ENCODE data around the gene FRMD4A.

FRMD4A gene

DNA sequence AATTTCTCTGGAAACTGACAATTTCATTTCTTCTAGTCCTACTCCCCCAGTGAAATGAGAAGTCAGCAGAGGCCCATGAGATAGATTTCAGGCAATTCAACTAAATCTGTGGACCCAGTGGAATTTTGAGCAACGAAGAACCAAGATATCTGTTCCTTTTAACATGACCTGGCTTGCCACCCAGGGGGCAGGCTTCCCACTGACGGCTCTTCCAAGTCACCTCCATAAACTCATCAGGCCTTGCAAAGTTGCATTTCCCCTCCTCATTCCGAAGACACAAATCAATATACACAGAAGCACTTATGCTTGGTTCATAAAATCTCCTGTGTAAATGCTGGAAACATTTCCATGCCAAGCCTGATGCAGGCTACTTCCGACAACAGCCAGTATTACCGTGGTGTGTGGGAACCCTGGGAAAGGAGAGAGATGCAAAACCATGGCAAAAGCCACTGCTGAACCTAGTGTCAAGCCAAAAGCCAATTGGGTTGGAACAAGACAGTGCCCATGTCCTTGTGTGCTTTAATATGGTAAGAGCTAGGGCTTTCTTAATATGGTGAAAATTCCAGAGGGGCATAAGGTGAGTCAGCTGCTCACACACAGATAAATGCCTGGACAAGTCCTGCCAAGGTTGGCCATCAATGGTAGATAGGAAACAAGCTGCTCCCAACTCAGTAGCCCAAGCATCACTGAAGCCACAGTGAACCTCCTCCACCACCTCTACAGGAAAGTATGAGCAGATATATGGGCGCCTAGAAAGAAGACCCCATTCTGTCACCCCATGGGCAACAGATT, 1.6 kb downstream of the FRMD4A start:
- DNase-seq, result no peak
- Histone ChIP-seq H3K4me3 (ENCODE audit: low read length) (no peak overlapping the region), H3K4me1 (ENCODE audit: low read length) (no peaks in the 10 kb centered on the region), H3K9me2 (replicated peaks; ENCODE audit: insufficient read depth, low read length) (no peaks in the 10 kb centered on the region), H3K27me3 (replicated peaks; ENCODE audit: insufficient read depth, low read length) (no peaks in the 10 kb centered on the region), H2AFZ (ENCODE audit: low read length) (no peak overlapping the region), H3K27ac (ENCODE audit: low read length) (no peak overlapping the region), H3K9me3 (replicated peaks; ENCODE audit: insufficient read depth, low read length) (no peaks in the 10 kb centered on the region), H3K79me2 (ENCODE audit: low read length) (no peaks in the 10 kb centered on the region), H3K36me3 (replicated peaks; ENCODE audit: insufficient read depth, low read length) (no peaks in the 10 kb centered on the region), H3F3A (ENCODE audit: insufficient read depth, low read length) (no peaks in the 10 kb centered on the region), H3K9ac (ENCODE audit: low read length) (no peak overlapping the region), H3K4me2 (ENCODE audit: low read depth, low read length) (no peak overlapping the region), H4K20me1 (ENCODE audit: insufficient read depth, low read length) (no peaks in the 10 kb centered on the region)
- TF ChIP-seq, protein P1, sequence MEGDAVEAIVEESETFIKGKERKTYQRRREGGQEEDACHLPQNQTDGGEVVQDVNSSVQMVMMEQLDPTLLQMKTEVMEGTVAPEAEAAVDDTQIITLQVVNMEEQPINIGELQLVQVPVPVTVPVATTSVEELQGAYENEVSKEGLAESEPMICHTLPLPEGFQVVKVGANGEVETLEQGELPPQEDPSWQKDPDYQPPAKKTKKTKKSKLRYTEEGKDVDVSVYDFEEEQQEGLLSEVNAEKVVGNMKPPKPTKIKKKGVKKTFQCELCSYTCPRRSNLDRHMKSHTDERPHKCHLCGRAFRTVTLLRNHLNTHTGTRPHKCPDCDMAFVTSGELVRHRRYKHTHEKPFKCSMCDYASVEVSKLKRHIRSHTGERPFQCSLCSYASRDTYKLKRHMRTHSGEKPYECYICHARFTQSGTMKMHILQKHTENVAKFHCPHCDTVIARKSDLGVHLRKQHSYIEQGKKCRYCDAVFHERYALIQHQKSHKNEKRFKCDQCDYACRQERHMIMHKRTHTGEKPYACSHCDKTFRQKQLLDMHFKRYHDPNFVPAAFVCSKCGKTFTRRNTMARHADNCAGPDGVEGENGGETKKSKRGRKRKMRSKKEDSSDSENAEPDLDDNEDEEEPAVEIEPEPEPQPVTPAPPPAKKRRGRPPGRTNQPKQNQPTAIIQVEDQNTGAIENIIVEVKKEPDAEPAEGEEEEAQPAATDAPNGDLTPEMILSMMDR (IDR thresholded peaks at IDR 0.05; ENCODE audit: low read length), result no peak
- TF ChIP-seq EZH2phosphoT487 (IDR thresholded peaks at IDR 0.05; ENCODE audit: low read length), result no peak
- TF ChIP-seq EZH2 (optimal IDR thresholded peaks at IDR 0.05; ENCODE audit: low read depth, low read length), result no peak

DNA sequence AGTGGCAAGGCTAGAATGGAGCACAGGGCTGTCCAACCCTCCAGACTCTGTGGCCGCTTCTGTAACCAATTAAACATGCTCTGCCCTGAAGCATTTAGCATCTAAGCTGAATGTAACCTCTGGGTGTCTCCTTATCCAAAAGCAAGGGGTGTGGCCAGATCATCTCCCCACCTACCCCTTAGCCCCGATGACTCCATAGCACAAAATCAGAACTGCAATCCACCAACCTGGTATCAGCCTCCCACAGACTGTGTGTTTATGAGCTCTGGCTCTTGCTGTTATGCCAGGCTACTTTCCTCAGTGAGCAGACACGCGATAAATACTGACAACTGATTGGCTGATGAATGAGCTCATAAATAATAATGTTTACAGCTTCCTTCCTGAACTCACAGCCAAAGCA, 3.2 kb downstream of the FRMD4A start:
- DNase-seq, result no peak
- Histone ChIP-seq H3K9me3 (replicated peaks; ENCODE audit: insufficient read depth, low read length) (no peaks in the 10 kb centered on the region), H3K27me3 (replicated peaks; ENCODE audit: insufficient read depth, low read length) (no peaks in the 10 kb centered on the region), H2AFZ (ENCODE audit: low read length) (no peak overlapping the region), H3K4me3 (ENCODE audit: low read length) (no peak overlapping the region), H3K9ac (ENCODE audit: low read length) (no peak overlapping the region), H3F3A (ENCODE audit: insufficient read depth, low read length) (no peaks in the 10 kb centered on the region), H3K9me2 (replicated peaks; ENCODE audit: insufficient read depth, low read length) (no peaks in the 10 kb centered on the region), H4K20me1 (ENCODE audit: insufficient read depth, low read length) (no peaks in the 10 kb centered on the region), H3K27ac (ENCODE audit: low read length) (no peak overlapping the region), H3K4me2 (ENCODE audit: low read depth, low read length) (no peak overlapping the region), H3K79me2 (ENCODE audit: low read length) (no peaks in the 10 kb centered on the region), H3K36me3 (replicated peaks; ENCODE audit: insufficient read depth, low read length) (no peaks in the 10 kb centered on the region), H3K4me1 (ENCODE audit: low read length) (no peaks in the 10 kb centered on the region)
- TF ChIP-seq EZH2phosphoT487 (IDR thresholded peaks at IDR 0.05; ENCODE audit: low read length) (no peak), EZH2 (optimal IDR thresholded peaks at IDR 0.05; ENCODE audit: low read depth, low read length) (no peak)
- TF ChIP-seq, protein P1 (IDR thresholded peaks at IDR 0.05; ENCODE audit: low read length), result no peak

DNA sequence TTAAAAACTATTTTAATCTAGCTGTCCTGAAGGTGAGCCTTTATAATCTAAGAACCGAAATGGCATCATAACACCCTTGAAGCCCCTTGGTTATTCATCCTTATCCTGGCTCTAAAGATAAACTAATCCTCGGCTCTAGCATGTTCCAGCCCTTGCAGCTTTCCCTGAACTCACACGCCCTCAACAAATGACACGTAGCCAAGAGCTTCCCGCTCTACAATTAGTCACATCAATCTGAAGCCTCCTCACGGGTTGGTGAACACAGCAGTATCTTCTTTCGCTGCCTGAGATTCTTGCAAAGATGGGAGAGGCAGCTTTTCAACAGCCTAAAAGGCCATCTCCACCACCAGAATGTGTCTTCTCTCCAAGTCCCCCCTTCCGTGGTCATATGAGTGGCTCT, 4.1 kb downstream of the FRMD4A start:
- Histone ChIP-seq H3K9me3 (replicated peaks; ENCODE audit: insufficient read depth, low read length) (no peaks in the 10 kb centered on the region), H4K20me1 (ENCODE audit: insufficient read depth, low read length) (no peaks in the 10 kb centered on the region), H3K27ac (ENCODE audit: low read length) (no peak overlapping the region), H3K36me3 (replicated peaks; ENCODE audit: insufficient read depth, low read length) (no peaks in the 10 kb centered on the region), H3F3A (ENCODE audit: insufficient read depth, low read length) (no peaks in the 10 kb centered on the region), H2AFZ (ENCODE audit: low read length) (no peak overlapping the region), H3K27me3 (replicated peaks; ENCODE audit: insufficient read depth, low read length) (no peaks in the 10 kb centered on the region), H3K4me2 (ENCODE audit: low read depth, low read length) (no peak overlapping the region), H3K79me2 (ENCODE audit: low read length) (no peaks in the 10 kb centered on the region), H3K9me2 (replicated peaks; ENCODE audit: insufficient read depth, low read length) (no peaks in the 10 kb centered on the region), H3K4me1 (ENCODE audit: low read length) (no peaks in the 10 kb centered on the region), H3K4me3 (ENCODE audit: low read length) (no peak overlapping the region), H3K9ac (ENCODE audit: low read length) (no peak overlapping the region)
- TF ChIP-seq EZH2 (optimal IDR thresholded peaks at IDR 0.05; ENCODE audit: low read depth, low read length) (no peak), EZH2phosphoT487 (IDR thresholded peaks at IDR 0.05; ENCODE audit: low read length) (no peak)
- TF ChIP-seq, protein P1 (IDR thresholded peaks at IDR 0.05; ENCODE audit: low read length), result no peak
- DNase-seq, result no peak

Data from MM.1S (cell line).